GM19467 (cell line): Measurements from ENCODE around the gene STXBP2.

ENCODE experiments used
- ATAC-seq: cut with Tn5 transposase; IDR thresholded peaks from one replicate; pipeline ENCODE4 v1.9.1; 2021; ENCODE audit warnings: mild to moderate bottlenecking, moderate library complexity; ENCODE audit not compliant: unreplicated experiment

The STXBP2 gene

DNA sequence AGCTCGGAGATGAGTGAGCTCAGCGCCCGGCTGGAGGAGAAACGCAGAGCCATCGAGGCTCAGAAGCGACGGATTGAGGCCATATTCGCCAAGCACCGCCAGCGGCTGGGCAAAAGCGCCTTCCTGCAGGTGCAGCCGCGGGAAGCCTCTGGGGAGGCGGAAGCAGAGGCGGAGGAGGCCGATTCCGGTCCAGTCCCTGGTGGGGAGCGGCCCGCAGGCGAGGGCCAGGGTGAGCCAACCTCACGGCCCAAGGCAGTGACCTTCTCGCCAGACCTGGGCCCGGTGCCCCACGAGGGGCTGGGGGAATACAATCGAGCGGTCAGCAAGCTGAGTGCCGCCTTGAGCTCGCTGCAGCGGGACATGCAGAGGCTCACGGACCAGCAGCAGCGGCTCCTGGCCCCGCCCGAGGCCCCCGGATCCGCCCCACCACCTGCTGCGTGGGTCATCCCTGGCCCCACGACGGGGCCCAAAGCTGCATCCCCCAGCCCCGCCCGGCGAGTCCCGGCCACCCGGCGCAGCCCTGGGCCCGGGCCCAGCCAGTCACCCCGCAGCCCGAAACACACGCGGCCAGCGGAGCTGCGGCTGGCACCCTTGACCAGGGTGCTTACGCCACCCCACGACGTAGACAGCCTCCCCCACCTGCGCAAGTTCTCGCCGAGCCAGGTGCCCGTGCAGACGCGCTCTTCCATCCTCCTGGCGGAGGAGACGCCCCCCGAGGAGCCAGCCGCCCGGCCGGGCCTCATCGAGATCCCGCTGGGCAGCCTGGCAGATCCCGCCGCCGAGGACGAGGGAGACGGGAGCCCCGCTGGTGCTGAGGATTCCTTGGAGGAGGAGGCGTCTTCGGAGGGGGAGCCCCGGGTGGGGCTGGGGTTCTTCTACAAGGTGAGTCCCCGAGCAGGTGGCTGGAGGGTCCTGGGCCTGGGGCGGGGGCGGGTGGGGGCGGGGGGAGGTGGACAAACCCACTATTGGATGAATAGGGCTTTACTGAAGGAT lies 24.3 kb upstream of the STXBP2 start:
- ATAC-seq = no peak

GRCh38 chr19:7614859-7615741 lies 21.8 kb upstream of the STXBP2 start:
- ATAC-seq = no peak

GRCh38 chr19:7617172-7617571 lies 19.7 kb upstream of the STXBP2 start:
- ATAC-seq = no peak

- no peak for ATAC-seq
Measured at GRCh38 chr19:7617735-7618134, 19.2 kb upstream of the STXBP2 start.

DNA sequence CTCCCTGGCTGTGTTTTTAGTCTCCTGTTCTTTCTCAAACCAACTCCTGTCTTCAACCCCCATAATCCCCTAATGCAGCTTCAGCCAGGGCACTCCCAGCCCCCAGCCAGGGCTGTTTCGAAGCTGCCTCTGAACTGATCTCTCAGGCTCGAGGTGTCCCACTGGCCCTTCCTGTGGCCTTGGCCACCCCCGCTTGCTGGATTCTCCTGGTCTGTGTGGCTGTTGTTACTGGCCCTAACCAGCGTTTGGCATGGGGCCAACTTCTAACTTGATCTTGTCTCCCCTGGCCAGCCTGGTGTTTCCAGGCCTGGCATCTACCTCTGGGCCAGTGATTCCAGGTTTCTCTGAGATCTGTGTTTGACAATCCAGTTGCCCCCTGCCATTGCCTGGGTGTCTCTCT lies 18.6 kb upstream of the STXBP2 start:
- no peak for ATAC-seq

- no peak for ATAC-seq
Measured at GRCh38 chr19:7618771-7619510, 18.0 kb upstream of the STXBP2 start.

GRCh38 chr19:7619671-7620441 lies 17.1 kb upstream of the STXBP2 start:
- no peak for ATAC-seq

GRCh38 chr19:7620442-7621412 lies 16.2 kb upstream of the STXBP2 start:
- no peak for ATAC-seq

GRCh38 chr19:7622933-7623685 lies 13.8 kb upstream of the STXBP2 start:
- ATAC-seq = no peak

DNA sequence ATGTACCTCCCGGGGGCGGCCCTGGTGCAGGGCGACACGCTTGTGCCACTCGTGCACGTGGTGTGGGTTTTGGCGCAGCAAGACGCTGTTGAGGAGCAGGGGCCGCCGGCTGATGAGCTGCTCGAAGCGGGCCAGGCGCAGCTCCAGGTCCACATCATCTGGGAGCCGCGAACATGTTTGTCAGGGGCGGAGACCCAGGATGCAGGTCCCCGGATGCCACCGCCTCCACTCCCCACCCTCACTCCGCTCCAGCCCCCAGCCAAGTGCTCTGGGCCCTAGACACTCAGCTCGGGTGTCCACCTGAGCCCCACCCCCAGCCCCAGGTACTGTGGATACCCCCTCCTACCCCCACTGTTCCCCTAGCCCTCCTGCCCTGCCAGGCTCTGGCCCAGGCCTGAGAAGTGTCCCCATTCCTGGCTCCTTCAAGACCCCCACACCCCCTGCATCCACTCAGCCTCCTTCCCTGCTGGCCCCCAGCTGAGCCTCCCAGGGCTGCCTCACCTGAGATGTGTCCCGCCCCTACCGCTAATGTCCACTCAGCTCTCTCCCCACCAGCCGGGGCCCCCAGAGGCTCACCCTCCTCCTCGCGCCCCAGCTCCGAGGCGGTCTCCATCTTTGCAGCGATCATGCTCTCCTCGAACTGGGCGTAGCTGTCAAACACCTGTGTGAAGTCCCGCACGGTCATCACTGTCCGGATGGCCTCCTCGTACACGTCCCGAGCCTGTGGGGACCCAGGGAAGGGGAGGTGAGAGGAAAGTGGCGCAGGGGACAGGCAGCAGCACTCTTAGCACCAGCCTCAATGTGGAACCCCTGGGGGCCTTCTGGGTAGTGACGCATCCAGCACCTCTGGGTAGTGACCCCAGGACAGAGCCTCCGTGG lies 12.9 kb upstream of the STXBP2 start:
- ATAC-seq = no peak

DNA sequence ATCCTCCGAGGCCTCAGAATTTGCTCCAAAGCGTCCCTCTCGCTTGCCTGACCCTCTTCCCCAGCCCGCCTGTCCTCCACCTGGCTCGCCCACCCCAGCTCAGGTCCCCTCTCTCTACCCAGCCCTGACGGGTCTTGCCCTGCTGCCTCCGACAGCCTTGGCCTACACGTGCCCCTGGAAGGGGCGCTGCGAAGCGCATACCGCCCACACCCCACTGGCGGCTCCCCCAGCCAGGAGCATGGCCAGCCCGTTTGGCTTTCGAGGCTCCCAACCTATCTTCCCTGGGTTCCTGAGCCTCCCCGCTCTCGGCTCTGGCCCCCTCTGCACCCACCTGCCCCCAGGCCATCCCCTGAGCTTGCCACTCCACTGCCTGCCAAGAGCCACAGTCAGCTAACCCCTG lies 12.1 kb upstream of the STXBP2 start:
- no peak for ATAC-seq

DNA sequence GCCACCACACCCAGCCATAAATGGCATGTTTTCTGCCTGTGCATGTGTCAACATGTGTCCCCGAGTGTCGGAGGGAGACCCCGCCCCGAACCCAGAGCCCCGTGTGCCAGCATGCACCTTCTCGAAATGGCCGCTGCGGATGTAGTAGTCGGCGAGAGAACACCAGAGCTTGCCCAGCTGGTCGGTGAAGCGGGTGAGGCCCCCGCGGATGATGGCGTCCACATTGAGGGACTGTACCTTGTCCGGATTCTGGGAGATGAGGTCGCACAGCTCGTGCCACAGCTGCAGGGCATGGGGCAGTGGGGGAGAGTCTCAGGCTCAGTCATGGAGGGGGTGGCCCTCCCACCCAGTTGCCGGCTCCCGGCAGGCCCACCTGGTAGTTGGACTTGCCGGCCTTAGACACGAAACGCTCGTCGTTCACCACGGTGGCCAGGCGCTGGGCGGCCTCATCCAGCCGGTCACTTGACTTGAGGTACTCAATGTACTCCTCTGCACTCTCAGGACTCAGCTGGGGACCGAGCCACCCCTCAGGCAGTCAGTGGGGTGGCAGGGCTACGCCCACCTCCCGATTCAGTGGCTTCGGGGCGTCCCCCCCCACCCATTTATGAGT lies 11.0 kb upstream of the STXBP2 start:
- ATAC-seq = no peak

DNA sequence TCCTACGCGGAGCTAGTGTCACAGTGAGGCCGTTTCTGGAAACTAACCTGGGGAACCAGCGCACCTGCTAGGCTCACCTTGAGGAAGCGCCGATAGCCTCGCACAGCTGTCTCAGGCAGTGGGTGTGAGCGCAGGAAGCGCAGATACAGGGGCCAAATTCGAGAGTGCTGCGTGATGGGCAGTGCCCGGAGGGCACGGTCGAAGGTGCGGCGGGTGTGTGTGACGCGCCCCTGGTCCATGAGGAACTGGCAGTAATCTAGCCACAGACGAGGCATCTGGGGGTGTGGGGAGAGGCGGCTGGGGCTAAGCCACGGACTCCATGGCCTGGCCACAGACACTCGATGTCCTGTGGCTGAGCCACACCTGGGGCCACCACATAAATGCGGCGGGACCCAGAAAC lies 9.7 kb upstream of the STXBP2 start:
- no peak for ATAC-seq

DNA sequence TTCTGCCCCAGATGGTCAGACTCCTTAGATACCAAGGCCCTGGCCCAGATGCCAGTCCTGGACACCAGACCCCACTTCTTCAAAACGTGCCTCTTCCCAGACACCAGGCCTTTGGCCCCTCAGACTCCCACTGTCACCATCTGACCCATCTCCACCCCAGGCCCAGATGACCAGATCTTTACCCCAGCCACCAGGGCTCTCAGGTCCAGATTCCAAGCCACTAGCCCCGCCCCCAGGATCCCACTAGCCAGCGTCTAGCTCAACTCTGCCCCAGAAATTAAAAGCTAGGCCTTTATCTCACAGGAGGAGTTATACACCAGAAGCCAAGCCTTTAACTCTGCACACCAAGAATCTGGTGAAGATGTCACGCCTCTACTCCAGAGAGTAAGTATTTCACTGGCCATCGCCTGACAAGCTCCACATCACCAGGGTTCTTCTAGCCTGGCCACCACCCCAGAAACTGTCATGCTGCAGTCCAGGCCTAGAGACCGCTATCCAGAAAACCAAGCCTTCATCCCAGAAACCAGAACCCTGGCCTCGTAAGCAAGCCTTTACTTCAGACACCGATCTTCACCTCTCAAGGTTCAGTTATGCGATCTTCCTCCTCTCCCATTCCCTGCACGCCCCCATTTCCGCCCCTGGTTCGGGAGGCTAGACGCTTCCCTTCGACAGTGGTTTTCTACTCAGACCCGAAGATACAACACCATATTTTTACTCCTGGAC lies 8.2 kb upstream of the STXBP2 start:
- no peak for ATAC-seq

DNA sequence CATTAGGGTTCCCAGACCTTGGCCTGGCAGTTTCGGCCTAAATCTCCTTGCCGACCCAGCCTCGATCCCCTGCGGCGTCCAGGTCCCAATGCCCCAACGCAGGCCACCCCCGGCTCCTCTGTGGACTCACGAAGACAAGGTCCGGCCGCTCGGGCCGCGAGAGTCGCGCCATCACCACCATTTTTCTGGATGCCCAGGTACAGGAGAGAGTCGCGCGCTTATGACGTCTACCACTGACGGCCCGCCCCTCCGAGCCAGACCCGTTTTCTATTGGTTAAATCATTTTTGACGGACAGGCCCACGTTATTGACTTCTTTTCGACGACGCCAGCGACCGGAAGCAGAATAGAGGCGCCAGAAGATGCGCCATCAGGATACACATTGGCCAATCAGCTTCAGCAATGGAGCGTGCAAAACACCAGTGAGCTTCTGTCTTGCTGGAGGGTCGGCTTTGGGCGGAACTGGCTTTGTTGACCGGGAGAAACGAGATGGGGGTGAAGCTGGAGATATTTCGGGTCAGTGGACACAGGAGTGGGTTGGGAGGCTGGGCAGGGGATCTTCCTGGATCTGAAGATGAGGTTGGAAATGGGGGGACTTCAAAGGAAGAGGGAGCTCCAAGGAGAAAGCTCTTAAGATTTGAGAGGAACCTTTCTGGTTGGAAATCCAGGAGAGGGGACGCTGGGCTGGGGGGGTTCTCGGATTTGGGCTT lies 7.4 kb upstream of the STXBP2 start, which contains the start of the genes PET100 and XAB2:
Gene PET100 (plus strand): TSS at position 447 of the 708 bp plus-strand sequence. CDS start 41 bp downstream, at position 488.
Gene XAB2 (minus strand): TSS at position 199 of the 708 bp plus-strand sequence. CDS start 18 bp downstream, at position 181.
- peak; percentile 88 for ATAC-seq
